Measurements from ENCODE around the gene DPEP2. TPM values are rescaled to one million over a fixed set of nuclear protein-coding genes. Genes with fewer than 3 reads are reported as not detected.

Gene DPEP2
- total and polyA plus RNA-seq, 2 of the 4 experiments (the other 2 are of a cell fraction) = not detected

- Histone ChIP-seq H3K9ac (ENCODE audit: low read depth, low read length) (no peak overlapping the region), H3K4me1 (ENCODE audit: control insufficient read depth, insufficient read depth, low read length) (no peaks in the 10 kb centered on the region), H3K4me2 (ENCODE audit: low read depth, low read length) (no peak overlapping the region), H2BK120ac (ENCODE audit: low read depth, low read length) (no peak overlapping the region), H3K18ac (ENCODE audit: low read depth, low read length) (no peak overlapping the region), H3K9me3 (ENCODE audit: control insufficient read depth, insufficient read depth, low read length) (no peaks in the 10 kb centered on the region), H3K4ac (ENCODE audit: low read depth, low read length) (no peak overlapping the region), H3K27ac (ENCODE audit: insufficient read depth, low read length) (no peak overlapping the region), H3K56ac (ENCODE audit: extremely low read depth, insufficient read depth, low read length) (no peak overlapping the region), H2AK5ac (ENCODE audit: low read depth, low read length) (no peak overlapping the region), H4K91ac (ENCODE audit: insufficient read depth, low read depth, low read length) (no peak overlapping the region), H3K79me1 (ENCODE audit: low read depth in 1 of 2, low read length in 2 of 2) (no peaks in the 10 kb centered on the region), H2BK5ac (ENCODE audit: low read depth, low read length, poor library complexity, severe bottlenecking) (no peak overlapping the region), H3K23ac (ENCODE audit: low read depth, low read length) (no peak overlapping the region), H3K4me3 (ENCODE audit: insufficient read depth, low read depth, low read length) (no peak overlapping the region), H4K8ac (ENCODE audit: low read depth in 2 of 2, low read length in 2 of 2) (no peak overlapping the region), H3K14ac (replicated peaks; ENCODE audit: low read depth, low read length) (no peak overlapping the region), H2AK9ac (replicated peaks; ENCODE audit: low read depth, low read length, poor library complexity) (no peak overlapping the region), H4K20me1 (ENCODE audit: insufficient read depth, low read length) (no peaks in the 10 kb centered on the region), H3K9me1 (ENCODE audit: insufficient read depth, low read length) (peaks cover 2% of the 10 kb centered on the region; the same call in 1 of the 2 replicates), H2BK15ac (ENCODE audit: low read depth, low read length) (no peak overlapping the region), H4K5ac (ENCODE audit: low read depth, low read length) (no peak overlapping the region), H3K27me3 (ENCODE audit: control insufficient read depth, insufficient read depth, low read length) (peaks cover 16% of the 10 kb centered on the region), H2BK20ac (ENCODE audit: low read depth, low read length) (no peak overlapping the region), H3K36me3 (ENCODE audit: control insufficient read depth, insufficient read depth, low read length) (no peaks in the 10 kb centered on the region), H2AFZ (replicated peaks; ENCODE audit: low read length, poor library complexity) (no peak overlapping the region)
- no CpG with 5 or more reads among the region's 1 CpG for WGBS, 2 experiments (ENCODE audit: extremely low coverage in 2 of 2, insufficient read length in 1 of 2)
- in situ Hi-C loops (cut with MboI; ENCODE audit: low sequenced_read_pairs) = no loop called here
- intact Hi-C loops (cut with micrococcal nuclease) = no loop called here
- ATAC-seq (ENCODE audit: low read depth) (no peak), DNase-seq (no peak)
- ChIA-PET CTCF (interaction anchor here (0.6 kb wide), 1 partner anchor 79 kb away, joined by 4 read pairs; no protein-coding TSS in a partner anchor), POLR2A (ENCODE audit: unreplicated experiment) (no interaction called here)
- dilution Hi-C loops (cut with HindIII; ENCODE audit: low sequenced_read_pairs, unreplicated experiment) = no loop called here
- TF ChIP-seq POLR2A (IDR thresholded peaks at IDR 0.05; ENCODE audit: low read depth, low read length) (no peak), CHD1 (IDR thresholded peaks at IDR 0.05; ENCODE audit: low read depth, low read length) (no peak), RCOR1 (IDR thresholded peaks at IDR 0.05; ENCODE audit: insufficient replicate concordance, low read length) (no peak), MAFK (IDR thresholded peaks at IDR 0.05; ENCODE audit: low read depth, low read length) (no peak), NFE2L2 (IDR thresholded peaks at IDR 0.05; ENCODE audit: low read depth, low read length) (no peak), SMC3 (IDR thresholded peaks at IDR 0.05; ENCODE audit: low read depth, low read length) (no peak), CTCF (conservative IDR thresholded peaks at IDR 0.05; ENCODE audit: low read depth, low read length) (no peak)
- TF ChIP-seq, protein P1, sequence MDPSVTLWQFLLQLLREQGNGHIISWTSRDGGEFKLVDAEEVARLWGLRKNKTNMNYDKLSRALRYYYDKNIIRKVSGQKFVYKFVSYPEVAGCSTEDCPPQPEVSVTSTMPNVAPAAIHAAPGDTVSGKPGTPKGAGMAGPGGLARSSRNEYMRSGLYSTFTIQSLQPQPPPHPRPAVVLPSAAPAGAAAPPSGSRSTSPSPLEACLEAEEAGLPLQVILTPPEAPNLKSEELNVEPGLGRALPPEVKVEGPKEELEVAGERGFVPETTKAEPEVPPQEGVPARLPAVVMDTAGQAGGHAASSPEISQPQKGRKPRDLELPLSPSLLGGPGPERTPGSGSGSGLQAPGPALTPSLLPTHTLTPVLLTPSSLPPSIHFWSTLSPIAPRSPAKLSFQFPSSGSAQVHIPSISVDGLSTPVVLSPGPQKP (IDR thresholded peaks at IDR 0.05; ENCODE audit: borderline replicate concordance, low read depth, low read length) = no peak
- no TSS peak for BruUV-seq (replicated peaks)
Measured at GRCh38 chr16:68013440-68013839, 14.2 kb upstream of the DPEP2 start.

Data from IMR-90 (cell line).